Measurements from ENCODE around the gene BABAM2. TPM values are rescaled to one million over a fixed set of nuclear protein-coding genes. Genes with fewer than 3 reads are reported as not detected.

Gene BABAM2
- total RNA-seq, 4 donors from 2014 or later: 33.3 to 48.9 (median 37.9) TPM

DNA sequence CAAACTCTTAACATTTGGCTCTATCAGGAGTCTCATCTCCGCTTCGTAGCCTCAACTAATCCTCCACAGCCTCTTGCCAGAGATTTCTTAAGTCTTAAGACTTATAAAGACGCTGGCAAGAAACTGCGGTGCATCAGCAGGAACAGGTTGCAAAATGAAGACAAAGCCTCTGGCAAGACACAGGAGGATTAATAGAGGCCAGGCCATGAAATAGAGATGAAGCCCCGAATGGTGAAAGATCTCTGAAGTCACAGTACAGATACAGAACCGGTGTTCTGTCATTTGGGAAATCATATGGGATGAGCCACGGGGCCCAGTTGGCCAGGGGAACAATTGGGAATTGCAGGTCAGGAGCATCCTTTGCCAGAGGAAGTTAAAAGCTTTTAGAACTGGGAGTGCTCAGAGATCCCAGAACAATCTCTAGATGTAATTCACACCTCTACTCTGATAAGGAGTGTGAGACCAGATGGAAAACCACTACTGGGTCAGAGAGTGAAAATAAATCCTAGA lies 311.2 kb downstream of the BABAM2 start:
- peak overlapping the region; percentile 8 to 65 (median 48) for H3K27ac ChIP-seq
- intact Hi-C loops (cut with DNase I; ENCODE audit: low total_unique reads) (no loop called here), in situ Hi-C loops (cut with MboI; ENCODE audit: low pct_ligation_motif_present in 1 of 4, low pct_unique_long_range_greater_than_20kb in 1 of 4, low sequenced_read_pairs in 3 of 4) (no loop called here)
- no peaks in the 10 kb centered on the region for H3K27me3 ChIP-seq
- peaks cover 0 to 26% (median 11%) of the 10 kb centered on the region in 4 donors for H3K4me1 ChIP-seq
- no peaks in the 10 kb centered on the region for H3K9me3 ChIP-seq
- TF ChIP-seq EP300 (IDR thresholded peaks at IDR 0.05; ENCODE audit: low read depth) (no peak), POLR2AphosphoS5 (IDR thresholded peaks at IDR 0.05) (peak in 1 of 3 donors; percentile 11)
- no peak overlapping the region for H3K4me3 ChIP-seq
- WGBS, 2 donors (ENCODE audit: low coverage in 1 of 2): 79 to 82% methylated on average over 7 of the region's 7 CpGs
- no peak for DNase-seq
- H3K36me3 ChIP-seq: no peaks in the 10 kb centered on the region

DNA sequence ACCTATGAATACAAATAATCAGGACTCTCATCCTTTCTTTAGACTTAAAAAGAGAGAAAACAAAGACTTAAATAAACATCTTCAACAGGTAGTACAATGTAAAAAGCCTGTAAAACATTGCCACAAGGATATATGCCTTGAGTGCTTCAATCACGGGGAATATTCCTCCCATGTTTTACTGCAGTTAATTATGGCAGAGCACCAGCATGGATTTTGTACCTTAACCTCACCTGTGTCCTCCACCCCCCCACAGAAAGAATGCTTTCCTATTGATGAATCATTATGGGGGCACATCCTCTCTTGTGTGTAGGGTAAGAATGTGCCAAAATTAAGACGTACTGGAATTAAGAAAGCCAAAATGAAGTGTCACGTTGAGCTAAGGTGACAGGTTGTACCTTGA lies 312.2 kb downstream of the BABAM2 start:
- TF ChIP-seq POLR2AphosphoS5 (IDR thresholded peaks at IDR 0.05) (no peak), POLR2A (IDR thresholded peaks at IDR 0.05) (no peak), EP300 (IDR thresholded peaks at IDR 0.05; ENCODE audit: low read depth) (no peak)
- TF ChIP-seq, protein P1, sequence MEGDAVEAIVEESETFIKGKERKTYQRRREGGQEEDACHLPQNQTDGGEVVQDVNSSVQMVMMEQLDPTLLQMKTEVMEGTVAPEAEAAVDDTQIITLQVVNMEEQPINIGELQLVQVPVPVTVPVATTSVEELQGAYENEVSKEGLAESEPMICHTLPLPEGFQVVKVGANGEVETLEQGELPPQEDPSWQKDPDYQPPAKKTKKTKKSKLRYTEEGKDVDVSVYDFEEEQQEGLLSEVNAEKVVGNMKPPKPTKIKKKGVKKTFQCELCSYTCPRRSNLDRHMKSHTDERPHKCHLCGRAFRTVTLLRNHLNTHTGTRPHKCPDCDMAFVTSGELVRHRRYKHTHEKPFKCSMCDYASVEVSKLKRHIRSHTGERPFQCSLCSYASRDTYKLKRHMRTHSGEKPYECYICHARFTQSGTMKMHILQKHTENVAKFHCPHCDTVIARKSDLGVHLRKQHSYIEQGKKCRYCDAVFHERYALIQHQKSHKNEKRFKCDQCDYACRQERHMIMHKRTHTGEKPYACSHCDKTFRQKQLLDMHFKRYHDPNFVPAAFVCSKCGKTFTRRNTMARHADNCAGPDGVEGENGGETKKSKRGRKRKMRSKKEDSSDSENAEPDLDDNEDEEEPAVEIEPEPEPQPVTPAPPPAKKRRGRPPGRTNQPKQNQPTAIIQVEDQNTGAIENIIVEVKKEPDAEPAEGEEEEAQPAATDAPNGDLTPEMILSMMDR (IDR thresholded peaks at IDR 0.05): no peak
- H3K36me3 ChIP-seq: no peaks in the 10 kb centered on the region
- WGBS, 2 donors (ENCODE audit: low coverage in 1 of 2): 66 to 80% methylated on average over 3 of the region's 3 CpGs
- no peak overlapping the region for H3K4me3 ChIP-seq
- in situ Hi-C loops (cut with MboI; ENCODE audit: low pct_ligation_motif_present in 1 of 4, low pct_unique_long_range_greater_than_20kb in 1 of 4, low sequenced_read_pairs in 3 of 4) (no loop called here), intact Hi-C loops (cut with DNase I; ENCODE audit: low total_unique reads) (no loop called here)
- no peak for DNase-seq
- peaks cover 0 to 16% (median 5%) of the 10 kb centered on the region in 4 donors for H3K4me1 ChIP-seq
- H3K9me3 ChIP-seq: no peaks in the 10 kb centered on the region
- H3K27me3 ChIP-seq: no peaks in the 10 kb centered on the region
- H3K27ac ChIP-seq: peak overlapping the region in 3 of 4 donors; percentile 32 to 65 (median 64)

DNA sequence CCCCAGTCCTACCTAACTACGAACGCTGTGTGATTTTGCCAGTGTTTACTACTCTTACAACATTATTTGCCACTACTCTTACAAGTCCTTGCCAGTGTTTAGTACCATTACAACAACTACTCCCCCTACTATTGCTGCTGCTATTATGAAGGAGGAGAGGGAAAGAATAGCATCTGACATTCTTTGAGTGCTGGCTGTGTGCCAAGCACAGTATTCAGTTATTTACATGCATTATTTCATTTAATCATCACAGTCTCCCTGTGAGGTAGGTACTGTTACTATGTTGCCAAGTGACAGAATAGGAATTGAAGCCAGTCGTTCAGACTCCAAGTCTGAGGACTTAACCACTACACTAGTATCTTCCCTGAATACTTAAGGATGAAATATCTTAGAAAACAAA lies 316.2 kb downstream of the BABAM2 start:
- no peak for DNase-seq
- intact Hi-C loops (cut with DNase I; ENCODE audit: low total_unique reads): no loop called here
- peaks cover 0 to 37% (median 9%) of the 10 kb centered on the region in 4 donors for H3K4me1 ChIP-seq
- no peaks in the 10 kb centered on the region for H3K27me3 ChIP-seq
- H3K9me3 ChIP-seq: no peaks in the 10 kb centered on the region
- TF ChIP-seq EP300 (IDR thresholded peaks at IDR 0.05; ENCODE audit: low read depth): no peak
- H3K4me3 ChIP-seq: no peak overlapping the region
- no peak overlapping the region for H3K27ac ChIP-seq
- 51 to 76% methylated on average over 3 of the region's 3 CpGs for WGBS, 2 donors (ENCODE audit: low coverage in 1 of 2)
- in situ Hi-C loops (cut with MboI; ENCODE audit: low pct_ligation_motif_present in 1 of 4, low pct_unique_long_range_greater_than_20kb in 1 of 4, low sequenced_read_pairs in 3 of 4): no loop called here
- no peaks in the 10 kb centered on the region for H3K36me3 ChIP-seq

DNA sequence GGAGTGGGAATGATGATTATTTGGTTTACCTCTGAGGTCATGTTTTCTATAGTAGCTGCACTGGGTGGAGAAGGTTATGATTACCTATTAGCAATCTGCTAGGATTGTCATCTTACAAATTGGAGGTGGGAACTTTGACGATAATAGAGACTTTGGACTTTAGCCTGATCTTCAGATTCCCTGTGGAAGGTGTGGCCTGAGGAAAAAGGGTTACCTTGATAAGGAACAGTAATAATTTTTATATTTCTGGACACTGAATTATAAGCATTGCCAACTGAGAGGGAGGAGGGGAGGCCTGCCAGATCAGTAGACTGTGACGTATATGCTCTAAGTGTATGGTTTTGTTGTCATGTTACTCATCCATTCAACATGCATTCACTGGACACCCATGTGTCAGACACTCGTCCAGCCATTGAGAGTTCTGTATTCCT lies 318.7 kb downstream of the BABAM2 start:
- peak; percentile 56 for DNase-seq
- WGBS, 2 donors (ENCODE audit: low coverage in 1 of 2): 36 to 66% methylated on average over 3 of the region's 3 CpGs

DNA sequence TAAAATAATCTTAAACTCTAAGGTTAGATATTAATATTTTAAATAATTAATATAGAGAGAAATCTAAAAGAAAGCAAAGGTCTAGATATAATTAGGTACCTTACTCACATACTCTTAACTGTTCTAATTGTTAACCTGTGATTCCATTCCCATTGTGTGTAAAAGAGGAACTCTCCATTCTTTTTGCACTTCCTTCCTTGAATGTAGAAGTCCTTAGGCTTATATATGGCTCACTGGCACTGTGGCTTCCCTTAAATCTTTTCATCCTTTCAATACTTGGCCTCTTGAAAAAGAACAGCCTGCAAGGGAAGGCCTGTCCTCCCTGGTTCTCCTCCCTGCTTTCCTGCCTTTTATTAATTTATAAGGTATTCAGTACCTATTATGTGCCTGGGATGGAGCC lies 319.3 kb downstream of the BABAM2 start:
- intact Hi-C loops (cut with DNase I; ENCODE audit: low total_unique reads): no loop called here
- DNase-seq: no peak
- Histone ChIP-seq H3K4me1 (peaks cover 0 to 41% (median 6%) of the 10 kb centered on the region in 4 donors), H3K36me3 (no peaks in the 10 kb centered on the region), H3K4me3 (no peak overlapping the region), H3K27me3 (no peaks in the 10 kb centered on the region), H3K9me3 (no peaks in the 10 kb centered on the region), H3K27ac (peak overlapping the region; percentile 53 to 63 (median 56))
- TF ChIP-seq POLR2AphosphoS5 (IDR thresholded peaks at IDR 0.05) (no peak), EP300 (IDR thresholded peaks at IDR 0.05; ENCODE audit: low read depth) (no peak), POLR2A (IDR thresholded peaks at IDR 0.05) (no peak)
- TF ChIP-seq, protein P1 (IDR thresholded peaks at IDR 0.05): no peak
- in situ Hi-C loops (cut with MboI; ENCODE audit: low pct_ligation_motif_present in 1 of 4, low pct_unique_long_range_greater_than_20kb in 1 of 4, low sequenced_read_pairs in 3 of 4): no loop called here

More for the DNA sequence above, 318.7 kb downstream of the BABAM2 start:
- H3K36me3 ChIP-seq: no peaks in the 10 kb centered on the region
- peaks cover 0 to 41% (median 6%) of the 10 kb centered on the region in 4 donors for H3K4me1 ChIP-seq
- TF ChIP-seq, protein P1 (IDR thresholded peaks at IDR 0.05): no peak
- no peak for TF ChIP-seq POLR2A (IDR thresholded peaks at IDR 0.05)
- peak in 2 of 3 donors; percentile 32 to 57 for TF ChIP-seq POLR2AphosphoS5 (IDR thresholded peaks at IDR 0.05)
- TF ChIP-seq EP300 (IDR thresholded peaks at IDR 0.05; ENCODE audit: low read depth): no peak
- in situ Hi-C loops (cut with MboI; ENCODE audit: low pct_ligation_motif_present in 1 of 4, low pct_unique_long_range_greater_than_20kb in 1 of 4, low sequenced_read_pairs in 3 of 4) (no loop called here), intact Hi-C loops (cut with DNase I; ENCODE audit: low total_unique reads) (no loop called here)
- peak overlapping the region; percentile 54 to 69 (median 60) for H3K27ac ChIP-seq
- no peaks in the 10 kb centered on the region for H3K9me3 ChIP-seq
- no peaks in the 10 kb centered on the region for H3K27me3 ChIP-seq
- no peak overlapping the region for H3K4me3 ChIP-seq

Data from transverse colon (tissue), 4 donors.